NT2/D1 (cell line): Measurements from ENCODE around the gene COMT.

Source experiments
- SUZ12 ChIP-seq: IDR thresholded peaks from 2 replicates; pipeline ENCODE4 v1.6.1; 2011; ENCODE audit not compliant: insufficient read length, insufficient read depth; ENCODE audit errors: extremely low read depth
- YY1 ChIP-seq: IDR thresholded peaks from 2 replicates; pipeline ENCODE4 v1.6.1; 2011; ENCODE audit not compliant: insufficient read length, insufficient read depth
- ZNF274 ChIP-seq: IDR thresholded peaks from 2 replicates; pipeline ENCODE4 v1.6.1; 2011; ENCODE audit warnings: mild to moderate bottlenecking, low read depth, low read length

- TF ChIP-seq ZNF274: no peak
- TF ChIP-seq YY1: no peak
- TF ChIP-seq SUZ12: no peak
Observed at GRCh38 chr22:19895160-19895849, 46.3 kb upstream of the COMT start.
